ENCODE data around the gene ERI3. TPM values are rescaled to one million over a fixed set of nuclear protein-coding genes. Genes with fewer than 3 reads are reported as not detected.

ERI3 gene
- polyA plus RNA-seq, 1 donor = 38.3 TPM

DNA sequence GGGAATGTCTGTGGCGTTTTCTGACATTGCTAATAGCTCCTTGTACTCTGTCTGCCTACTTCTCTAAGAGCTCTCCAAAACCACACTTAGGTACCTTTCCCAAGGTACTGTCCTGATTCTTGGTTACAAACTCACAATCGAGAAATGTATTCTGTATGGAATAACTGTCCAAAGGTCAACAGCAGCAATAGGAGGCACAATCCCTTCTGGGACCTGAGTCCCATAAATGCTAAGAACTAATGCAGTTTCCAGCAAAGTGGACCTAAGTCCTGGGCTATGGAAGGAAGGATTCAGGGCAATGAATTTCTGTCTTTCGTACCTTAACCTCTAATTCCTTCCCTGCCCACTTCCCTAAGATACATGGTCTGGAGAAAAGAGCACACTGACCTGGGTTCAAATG lies 82.1 kb downstream of the ERI3 start:
- no peaks in the 10 kb centered on the region for H3K9me3 ChIP-seq (ENCODE audit: control insufficient read depth, low read depth, low read length)
- H3K27ac ChIP-seq (ENCODE audit: low read length) = peak overlapping the region; percentile 62
- no peaks in the 10 kb centered on the region for H3K36me3 ChIP-seq (ENCODE audit: control insufficient read depth, insufficient read depth, low read length)
- DNase-seq = peak; percentile 57 to 75
- H3K4me1 ChIP-seq (ENCODE audit: control insufficient read depth, insufficient read depth, low read length) = peaks cover 73% of the 10 kb centered on the region
- no peaks in the 10 kb centered on the region for H3K27me3 ChIP-seq (ENCODE audit: control insufficient read depth, insufficient read depth, low read length)
- no CpG with 5 or more reads among the region's 3 CpGs for WGBS (ENCODE audit: insufficient coverage, low lambda C conversion rate)
- H3K4me3 ChIP-seq (ENCODE audit: low read length) = no peak overlapping the region

DNA sequence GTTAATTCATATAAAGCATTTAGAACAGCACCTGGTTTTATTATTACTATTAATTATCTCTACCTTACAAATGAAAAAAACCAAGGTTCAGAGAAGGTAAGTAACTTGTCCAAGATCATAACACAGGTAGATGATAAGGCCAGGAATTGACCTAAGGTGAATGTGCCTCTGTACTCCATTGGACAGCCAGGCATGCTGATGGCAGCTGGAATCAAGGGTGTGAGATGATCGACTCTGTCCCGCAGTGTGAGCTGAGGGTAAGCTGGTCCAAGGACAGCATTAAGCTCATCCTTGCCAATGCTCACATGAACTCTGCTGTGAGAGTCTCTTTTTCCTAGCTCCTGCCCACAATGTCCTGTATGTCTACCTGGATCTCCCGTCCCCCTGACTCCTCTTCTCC lies 83.4 kb downstream of the ERI3 start:
- Histone ChIP-seq H3K27ac (ENCODE audit: low read length) (peak overlapping the region; percentile 26), H3K27me3 (ENCODE audit: control insufficient read depth, insufficient read depth, low read length) (no peaks in the 10 kb centered on the region), H3K4me1 (ENCODE audit: control insufficient read depth, insufficient read depth, low read length) (peaks cover 84% of the 10 kb centered on the region), H3K9me3 (ENCODE audit: control insufficient read depth, low read depth, low read length) (no peaks in the 10 kb centered on the region), H3K4me3 (ENCODE audit: low read length) (no peak overlapping the region), H3K36me3 (ENCODE audit: control insufficient read depth, insufficient read depth, low read length) (no peaks in the 10 kb centered on the region)
- no peak for DNase-seq
- no CpG with 5 or more reads among the region's 3 CpGs for WGBS (ENCODE audit: insufficient coverage, low lambda C conversion rate)

DNA sequence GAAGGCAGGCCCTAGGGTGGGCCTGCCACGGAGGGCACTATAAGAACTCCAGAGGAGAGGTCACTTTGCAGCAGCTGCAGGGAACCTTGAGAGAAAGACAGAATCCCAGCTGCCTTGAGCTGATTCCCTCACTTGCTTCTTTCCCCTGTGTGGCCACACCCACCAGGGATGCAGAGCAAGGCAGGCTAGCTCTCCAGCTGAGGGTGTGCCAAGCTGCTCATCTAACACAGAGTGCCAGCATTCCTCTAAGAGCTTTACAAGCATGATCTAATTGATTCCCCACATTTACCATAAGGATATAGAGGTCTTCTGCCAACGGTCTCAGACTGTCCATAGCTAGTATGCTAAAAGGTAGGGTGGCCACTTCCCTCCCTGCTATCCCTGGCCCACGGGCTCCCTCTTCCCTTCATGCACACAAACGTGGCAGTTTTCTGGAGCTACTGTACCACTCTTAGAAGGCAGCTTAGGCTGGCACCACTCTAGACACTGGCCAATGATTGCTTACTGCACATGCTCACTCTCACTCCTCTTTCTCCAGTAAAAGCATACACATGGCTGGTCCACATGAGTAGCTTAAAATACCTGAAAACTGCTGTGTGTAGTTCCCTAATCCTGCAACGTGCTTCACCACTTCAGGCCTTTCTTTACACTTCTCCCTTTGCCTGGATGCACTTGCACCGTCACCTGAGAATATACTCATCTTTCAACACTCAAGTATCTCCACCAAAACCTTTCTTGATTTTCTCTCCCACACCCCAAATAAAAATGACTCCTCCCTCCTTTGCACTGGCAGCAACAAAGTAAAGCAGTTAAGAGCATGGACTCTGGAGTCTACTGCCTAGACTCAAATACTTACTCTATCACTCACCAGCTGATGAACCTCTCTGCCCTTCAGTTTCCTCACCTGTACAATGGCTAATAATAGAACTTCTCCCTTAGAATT lies 84.1 kb downstream of the ERI3 start:
- 83% methylated on average over 2 of the region's 6 CpGs for WGBS (ENCODE audit: insufficient coverage, low lambda C conversion rate)
- Histone ChIP-seq H3K4me3 (ENCODE audit: low read length) (no peak overlapping the region), H3K36me3 (ENCODE audit: control insufficient read depth, insufficient read depth, low read length) (no peaks in the 10 kb centered on the region), H3K27me3 (ENCODE audit: control insufficient read depth, insufficient read depth, low read length) (no peaks in the 10 kb centered on the region), H3K9me3 (ENCODE audit: control insufficient read depth, low read depth, low read length) (no peaks in the 10 kb centered on the region), H3K27ac (ENCODE audit: low read length) (peak overlapping the region; percentile 34), H3K4me1 (ENCODE audit: control insufficient read depth, insufficient read depth, low read length) (peaks cover 89% of the 10 kb centered on the region)
- no peak for DNase-seq

DNA sequence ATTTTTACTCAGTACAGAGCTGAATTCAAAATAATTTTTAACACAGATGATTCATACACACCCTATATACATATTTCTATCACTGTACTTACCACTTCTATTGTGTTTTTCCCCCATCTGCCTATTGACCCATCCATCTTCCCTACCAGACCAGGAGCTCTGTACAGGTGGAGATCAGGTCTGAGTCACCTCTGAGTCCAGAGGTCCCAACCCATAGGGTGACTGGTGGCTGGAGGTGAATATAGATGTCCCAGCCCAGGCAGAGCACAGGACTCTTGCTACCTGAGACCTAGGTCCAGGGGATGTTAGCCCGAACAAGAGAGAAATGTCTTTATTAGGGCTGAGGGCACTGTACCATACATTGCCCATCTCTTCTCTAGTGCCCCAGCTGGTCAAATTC lies 87.0 kb downstream of the ERI3 start:
- WGBS (ENCODE audit: insufficient coverage, low lambda C conversion rate) = 100% methylated on average over 1 of the region's 1 CpG
- Histone ChIP-seq H3K36me3 (ENCODE audit: control insufficient read depth, insufficient read depth, low read length) (no peaks in the 10 kb centered on the region), H3K4me1 (ENCODE audit: control insufficient read depth, insufficient read depth, low read length) (peaks cover 79% of the 10 kb centered on the region), H3K27me3 (ENCODE audit: control insufficient read depth, insufficient read depth, low read length) (no peaks in the 10 kb centered on the region), H3K27ac (ENCODE audit: low read length) (peak overlapping the region; percentile 80), H3K4me3 (ENCODE audit: low read length) (no peak overlapping the region), H3K9me3 (ENCODE audit: control insufficient read depth, low read depth, low read length) (no peaks in the 10 kb centered on the region)
- DNase-seq = no peak

DNA sequence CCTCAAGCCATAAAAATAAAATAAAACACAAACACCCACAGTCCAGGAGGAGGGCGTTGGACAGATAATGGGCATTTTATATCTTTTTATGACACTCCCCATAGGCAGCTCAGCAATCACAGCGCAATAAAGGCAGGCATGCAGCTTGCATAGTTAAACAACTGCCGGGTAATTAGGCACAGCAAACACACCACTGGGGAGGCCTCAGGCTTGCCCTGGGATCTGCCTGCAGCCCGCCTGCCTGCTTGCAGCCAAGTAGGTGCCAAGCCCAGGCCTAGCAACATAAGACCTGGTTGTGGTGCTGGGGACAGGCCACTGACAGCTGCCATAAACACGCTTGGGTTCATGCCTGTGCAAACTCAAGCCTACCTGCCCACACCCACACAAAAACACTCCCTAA lies 87.6 kb downstream of the ERI3 start:
- DNase-seq = peak; percentile 91 to 95
- Histone ChIP-seq H3K9me3 (ENCODE audit: control insufficient read depth, low read depth, low read length) (no peaks in the 10 kb centered on the region), H3K36me3 (ENCODE audit: control insufficient read depth, insufficient read depth, low read length) (peaks cover 2% of the 10 kb centered on the region), H3K27ac (ENCODE audit: low read length) (peak overlapping the region; percentile 80), H3K4me1 (ENCODE audit: control insufficient read depth, insufficient read depth, low read length) (peaks cover 74% of the 10 kb centered on the region), H3K4me3 (ENCODE audit: low read length) (no peak overlapping the region), H3K27me3 (ENCODE audit: control insufficient read depth, insufficient read depth, low read length) (no peaks in the 10 kb centered on the region)
- WGBS (ENCODE audit: insufficient coverage, low lambda C conversion rate) = no CpG with 5 or more reads among the region's 5 CpGs

DNA sequence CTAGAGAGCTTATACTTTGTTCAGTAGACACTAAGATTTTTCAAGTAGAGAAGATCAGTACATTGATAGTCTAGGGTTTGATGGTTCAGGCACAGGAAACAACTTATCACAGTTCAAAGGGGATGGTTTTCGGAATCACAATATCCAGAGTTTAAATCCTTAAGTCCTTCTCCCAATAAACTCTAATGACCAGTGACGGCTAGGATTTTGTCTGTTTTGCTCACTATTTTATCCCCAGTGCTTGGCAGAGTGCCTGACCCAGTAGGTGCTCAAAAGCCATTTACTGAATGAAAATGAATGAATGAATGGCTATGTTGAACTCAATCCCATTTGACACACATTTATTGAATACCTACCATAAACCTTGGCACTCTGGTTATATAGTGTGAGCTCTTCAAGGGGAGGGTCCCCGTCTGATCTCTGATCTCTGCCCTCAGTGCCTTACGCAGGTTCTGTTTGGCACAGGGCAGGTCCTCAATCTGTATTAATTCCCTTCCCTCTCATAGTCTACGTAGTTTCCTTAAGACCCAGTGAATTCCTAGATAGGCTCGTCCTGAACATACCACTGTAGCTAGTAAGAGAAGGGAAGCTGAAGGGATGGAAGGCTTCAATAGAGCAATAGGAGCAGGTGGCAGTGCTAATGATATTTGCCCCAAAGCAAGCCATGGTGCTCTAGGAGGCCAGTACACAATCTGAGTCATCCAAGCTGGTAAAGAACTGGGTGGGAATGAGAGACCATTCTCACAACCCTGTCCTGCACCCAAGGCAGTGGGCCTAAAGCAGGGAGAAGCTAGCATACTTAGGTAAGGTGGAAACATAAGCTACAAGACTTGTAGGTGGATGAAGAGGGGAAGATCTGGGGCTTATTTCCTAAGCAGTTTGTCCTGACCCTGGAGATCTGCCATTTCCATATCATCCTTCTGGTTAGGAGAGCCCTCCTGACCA lies 88.4 kb downstream of the ERI3 start:
- peaks cover 73% of the 10 kb centered on the region for H3K4me1 ChIP-seq (ENCODE audit: control insufficient read depth, insufficient read depth, low read length)
- no peak overlapping the region for H3K4me3 ChIP-seq (ENCODE audit: low read length)
- WGBS (ENCODE audit: insufficient coverage, low lambda C conversion rate) = no CpG with 5 or more reads among the region's 6 CpGs

DNA sequence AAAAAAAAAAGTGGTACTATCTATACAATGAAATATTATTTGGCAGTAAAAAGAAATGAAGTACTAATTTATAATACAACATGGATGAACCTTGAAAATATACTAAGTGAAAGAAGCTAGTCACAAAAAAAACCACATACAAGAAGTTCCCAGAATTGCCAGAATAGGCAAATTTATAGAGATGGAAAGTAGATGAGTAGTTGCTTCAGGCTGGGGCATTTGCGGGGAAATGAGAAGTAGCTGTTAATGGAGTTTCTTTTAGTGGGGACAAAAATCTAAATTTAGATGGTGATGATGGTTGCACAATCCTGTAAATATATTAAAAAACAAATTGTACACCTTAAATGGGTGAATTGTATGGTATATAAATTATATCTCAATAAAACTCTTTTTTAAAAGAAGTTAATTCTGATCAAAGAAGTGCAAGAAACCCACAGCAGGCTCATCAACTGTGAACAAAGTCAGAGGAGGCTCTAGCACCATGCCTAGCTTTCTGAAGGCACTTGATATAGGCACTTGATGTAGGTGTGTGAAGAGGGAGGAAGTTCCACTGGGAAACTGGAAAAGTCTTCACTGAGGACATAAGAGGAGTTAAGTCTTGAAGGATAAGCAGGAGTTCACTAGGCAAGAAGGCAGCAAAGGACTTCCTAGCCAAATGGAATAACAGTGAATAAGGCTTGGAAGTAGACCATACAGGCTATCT lies 89.2 kb downstream of the ERI3 start:
- H3K9me3 ChIP-seq (ENCODE audit: control insufficient read depth, low read depth, low read length) = no peaks in the 10 kb centered on the region
- peak overlapping the region; percentile 4 for H3K27ac ChIP-seq (ENCODE audit: low read length)
- no peak overlapping the region for H3K4me3 ChIP-seq (ENCODE audit: low read length)
- DNase-seq = no peak
- no peaks in the 10 kb centered on the region for H3K27me3 ChIP-seq (ENCODE audit: control insufficient read depth, insufficient read depth, low read length)
- WGBS (ENCODE audit: insufficient coverage, low lambda C conversion rate) = no CpG with 5 or more reads among the region's 1 CpG
- H3K4me1 ChIP-seq (ENCODE audit: control insufficient read depth, insufficient read depth, low read length) = peaks cover 71% of the 10 kb centered on the region
- peaks cover 2% of the 10 kb centered on the region for H3K36me3 ChIP-seq (ENCODE audit: control insufficient read depth, insufficient read depth, low read length)

More for the DNA sequence above, 88.4 kb downstream of the ERI3 start:
- DNase-seq = peak in 1 of 2 donors; percentile 47
- H3K9me3 ChIP-seq (ENCODE audit: control insufficient read depth, low read depth, low read length) = no peaks in the 10 kb centered on the region
- H3K27ac ChIP-seq (ENCODE audit: low read length) = peak overlapping the region; percentile 47
- no peaks in the 10 kb centered on the region for H3K27me3 ChIP-seq (ENCODE audit: control insufficient read depth, insufficient read depth, low read length)
- peaks cover 2% of the 10 kb centered on the region for H3K36me3 ChIP-seq (ENCODE audit: control insufficient read depth, insufficient read depth, low read length)

DNA sequence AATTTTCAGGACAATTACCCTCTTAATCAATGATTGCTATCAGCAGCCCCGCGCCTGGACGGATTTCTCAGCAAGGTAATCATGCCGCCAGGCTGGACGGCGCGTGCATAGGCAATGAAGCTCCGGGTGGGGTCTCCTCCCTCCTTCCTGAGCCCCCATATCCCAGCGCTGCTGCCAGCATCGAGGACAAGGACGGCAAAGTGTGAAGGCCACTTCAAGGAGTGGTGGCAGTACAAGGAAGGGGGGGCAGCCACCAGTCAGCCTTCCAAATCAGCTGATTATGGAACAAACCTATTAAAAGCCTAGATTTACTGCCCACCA lies 90.6 kb downstream of the ERI3 start:
- Histone ChIP-seq H3K4me3 (ENCODE audit: low read length) (no peak overlapping the region), H3K27me3 (ENCODE audit: control insufficient read depth, insufficient read depth, low read length) (no peaks in the 10 kb centered on the region), H3K9me3 (ENCODE audit: control insufficient read depth, low read depth, low read length) (no peaks in the 10 kb centered on the region), H3K27ac (ENCODE audit: low read length) (no peak overlapping the region), H3K4me1 (ENCODE audit: control insufficient read depth, insufficient read depth, low read length) (peaks cover 61% of the 10 kb centered on the region), H3K36me3 (ENCODE audit: control insufficient read depth, insufficient read depth, low read length) (peaks cover 2% of the 10 kb centered on the region)
- WGBS (ENCODE audit: insufficient coverage, low lambda C conversion rate) = no CpG with 5 or more reads among the region's 11 CpGs
- no peak for DNase-seq

DNA sequence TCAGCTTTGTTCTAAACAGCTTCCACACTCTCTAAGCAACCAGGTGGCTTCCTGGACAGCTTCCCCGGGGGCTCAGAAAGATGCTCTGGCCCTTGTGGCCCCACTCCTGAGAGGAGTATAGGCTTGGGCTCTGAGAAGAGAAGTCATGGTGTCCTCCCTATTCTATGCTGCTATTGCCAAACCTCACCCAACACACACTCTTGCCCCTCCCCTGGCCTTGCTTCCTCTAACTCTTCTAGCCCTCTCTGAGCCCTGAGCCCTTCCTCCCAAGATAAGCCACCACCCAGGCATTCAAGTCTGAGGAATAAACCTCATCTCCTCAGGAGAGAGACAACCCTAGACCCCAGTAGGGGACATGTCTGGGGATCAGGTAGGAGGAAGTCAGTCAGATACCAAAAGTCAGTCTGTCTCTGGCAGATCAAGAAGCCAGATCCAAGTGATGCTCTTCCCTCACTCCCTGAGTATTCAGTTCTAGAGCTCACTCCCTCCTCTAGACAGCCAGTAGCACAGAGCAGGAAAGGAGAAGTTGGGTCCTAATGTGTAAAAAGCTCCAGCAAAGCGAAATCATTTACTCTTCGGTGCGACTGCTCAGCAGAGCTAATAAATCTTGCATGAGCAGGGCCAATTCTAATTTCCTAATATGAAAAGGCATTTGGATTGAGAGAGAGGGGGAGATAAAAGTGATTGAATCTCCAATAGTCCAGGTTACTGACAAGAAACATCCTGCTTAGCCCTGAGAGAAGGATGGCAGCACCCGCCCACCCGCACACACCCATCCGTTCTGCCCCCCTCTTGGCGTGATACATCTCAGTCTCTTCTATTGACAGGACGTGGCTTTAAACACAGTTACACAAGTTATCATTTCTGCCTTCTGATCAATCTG lies 91.2 kb downstream of the ERI3 start:
- H3K27ac ChIP-seq (ENCODE audit: low read length) = no peak overlapping the region
- peaks cover 55% of the 10 kb centered on the region for H3K4me1 ChIP-seq (ENCODE audit: control insufficient read depth, insufficient read depth, low read length)
- 60% methylated on average over 1 of the region's 9 CpGs for WGBS (ENCODE audit: insufficient coverage, low lambda C conversion rate)

More for the DNA sequence above, 91.2 kb downstream of the ERI3 start:
- DNase-seq = no peak
- H3K9me3 ChIP-seq (ENCODE audit: control insufficient read depth, low read depth, low read length) = no peaks in the 10 kb centered on the region
- H3K36me3 ChIP-seq (ENCODE audit: control insufficient read depth, insufficient read depth, low read length) = peaks cover 3% of the 10 kb centered on the region
- no peaks in the 10 kb centered on the region for H3K27me3 ChIP-seq (ENCODE audit: control insufficient read depth, insufficient read depth, low read length)
- no peak overlapping the region for H3K4me3 ChIP-seq (ENCODE audit: low read length)

Measured in large intestine (tissue), 3 donors.